ENCODE data around the gene TNFSF8.

Gene TNFSF8

GRCh38 chr9:114905170-114905940, 25.0 kb downstream of the TNFSF8 start:
- DNase-seq (ENCODE audit: low read depth in 3 of 3), result no peak

- DNase-seq (ENCODE audit: low read depth in 3 of 3), result no peak
These were observed 27.4 kb downstream of the TNFSF8 start for GRCh38 chr9:114902786-114903524.

- DNase-seq (ENCODE audit: low read depth in 3 of 3), result no peak
These were observed 29.2 kb downstream of the TNFSF8 start for GRCh38 chr9:114900942-114901802.

- no peak for DNase-seq (ENCODE audit: low read depth in 3 of 3)
These were observed 30.4 kb downstream of the TNFSF8 start for GRCh38 chr9:114899995-114900394.

- DNase-seq (ENCODE audit: low read depth in 3 of 3), result no peak
These were observed 30.9 kb downstream of the TNFSF8 start for GRCh38 chr9:114899461-114899860.

- DNase-seq (ENCODE audit: low read depth in 3 of 3), result peak in 1 of 3 donors; percentile 35
These were observed 31.6 kb downstream of the TNFSF8 start for GRCh38 chr9:114898741-114899140.

GRCh38 chr9:114897196-114897595, 33.2 kb downstream of the TNFSF8 start:
- no peak for DNase-seq (ENCODE audit: low read depth in 3 of 3)

- DNase-seq (ENCODE audit: low read depth in 3 of 3), result no peak
These were observed 34.0 kb downstream of the TNFSF8 start for GRCh38 chr9:114896344-114896743.

- no peak for DNase-seq (ENCODE audit: low read depth in 3 of 3)
These were observed 34.8 kb downstream of the TNFSF8 start for GRCh38 chr9:114895521-114895991.

GRCh38 chr9:114894609-114895433, 35.6 kb downstream of the TNFSF8 start:
- peak in 2 of 3 donors; percentile 40 to 48 for DNase-seq (ENCODE audit: low read depth in 3 of 3)

GRCh38 chr9:114894206-114894605, 36.2 kb downstream of the TNFSF8 start:
- DNase-seq (ENCODE audit: low read depth in 3 of 3), result no peak

- no peak for DNase-seq (ENCODE audit: low read depth in 3 of 3)
These were observed 37.0 kb downstream of the TNFSF8 start for GRCh38 chr9:114893221-114894010.

- DNase-seq (ENCODE audit: low read depth in 3 of 3), result peak in 1 of 3 donors; percentile 34
These were observed 40.6 kb downstream of the TNFSF8 start for GRCh38 chr9:114889802-114890224.

GRCh38 chr9:114888607-114889006, 41.8 kb downstream of the TNFSF8 start:
- DNase-seq (ENCODE audit: low read depth in 3 of 3), result no peak

- no peak for DNase-seq (ENCODE audit: low read depth in 3 of 3)
These were observed 42.4 kb downstream of the TNFSF8 start for GRCh38 chr9:114887963-114888362.

- no peak for DNase-seq (ENCODE audit: low read depth in 3 of 3)
These were observed 45.5 kb downstream of the TNFSF8 start for GRCh38 chr9:114884787-114885452.

- DNase-seq (ENCODE audit: low read depth in 3 of 3), result no peak
These were observed 46.7 kb downstream of the TNFSF8 start for GRCh38 chr9:114883709-114884108.

- DNase-seq (ENCODE audit: low read depth in 3 of 3), result no peak
These were observed 50.1 kb downstream of the TNFSF8 start for GRCh38 chr9:114880291-114880745.

GRCh38 chr9:114878879-114879564, 51.4 kb downstream of the TNFSF8 start:
- no peak for DNase-seq (ENCODE audit: low read depth in 3 of 3)

Data from stimulated activated CD4-positive, alpha-beta T cell treated with anti-CD3 and anti-CD28 coated beads, TNF-alpha, amount 100 ng/mL, for 48 hours (primary cell).